Neural cell (in vitro differentiated cells): ENCODE data around the gene SPATA32.

Source experiments
- CTCF ChIP-seq: fragments of 450-650 bp; IDR thresholded peaks from 2 replicates; pipeline ENCODE4 v1.5.1; 2014; ENCODE audit warnings: antibody characterized with exemption, mild to moderate bottlenecking, moderate library complexity; ENCODE audit not compliant: poor library complexity, severe bottlenecking
- EP300 ChIP-seq: fragments of 450-650 bp; conservative IDR thresholded peaks from 2 replicates; pipeline ENCODE4 v1.6.1; 2014; ENCODE audit warnings: antibody characterized with exemption, mild to moderate bottlenecking, moderate library complexity; ENCODE audit not compliant: poor library complexity, severe bottlenecking
- MXI1 ChIP-seq: fragments of 450-650 bp; conservative IDR thresholded peaks from 2 replicates; pipeline ENCODE4 v1.6.1; 2014; ENCODE audit warnings: antibody characterized with exemption, mild to moderate bottlenecking; ENCODE audit not compliant: poor library complexity, severe bottlenecking
- POLR2AphosphoS5 ChIP-seq: IDR thresholded peaks from 2 replicates; pipeline ENCODE4 v1.6.1; 2012
- RAD21 ChIP-seq: fragments of 450-650 bp; conservative IDR thresholded peaks from 2 replicates; pipeline ENCODE4 v1.6.1; 2014; ENCODE audit warnings: antibody characterized with exemption, mild to moderate bottlenecking, moderate library complexity

GRCh38 chr17:45293413-45294211 lies 31.7 kb upstream of the SPATA32 start:
- TF ChIP-seq CTCF, result no peak
- no peak for TF ChIP-seq POLR2AphosphoS5
- TF ChIP-seq MXI1, result no peak
- no peak for TF ChIP-seq EP300
- TF ChIP-seq RAD21, result no peak
